ENCODE measurements around the gene PPP2R5C. TPM values are rescaled to one million over a fixed set of nuclear protein-coding genes. Genes with fewer than 3 reads are reported as not detected.

Gene PPP2R5C
- total and polyA plus RNA-seq, 11 donors = 99.4 to 248 (median 204) TPM

- Histone ChIP-seq H3K36me3 (peaks cover 0 to 10% (median 0%) of the 10 kb centered on the region in 9 donors), H3K27me3 (no peaks in the 10 kb centered on the region), H3K27ac (peak overlapping the region in 4 of 12 donors; percentile 13 to 68 (median 48)), H3K4me3 (no peak overlapping the region), H3K9me3 (no peaks in the 10 kb centered on the region), H3K4me1 (peaks cover 0 to 72% (median 58%) of the 10 kb centered on the region in 12 donors)
- ATAC-seq (no peak), DNase-seq (peak in 1 of 5 donors; percentile 51)
- no peak for TF ChIP-seq POLR2A (IDR thresholded peaks at IDR 0.05)
- WGBS, 4 donors = 59 to 70% (median 68%) methylated on average over 10 of the region's 10 CpGs
- intact Hi-C loops (cut with DNase I) = loop anchor here in 2 of 10 donors (10.0 kb wide), 2 partner anchors 71 to 141 kb away; no protein-coding TSS in a partner anchor
Observed at GRCh38 chr14:101845896-101846295, 84.4 kb downstream of the PPP2R5C start.

- TF ChIP-seq CTCF (IDR thresholded peaks at IDR 0.05) (no peak), POLR2A (IDR thresholded peaks at IDR 0.05) (no peak)
- Histone ChIP-seq H3K27ac (peak overlapping the region in 9 of 12 donors; percentile 31 to 75 (median 44)), H3K9me3 (no peaks in the 10 kb centered on the region), H3K36me3 (peaks cover 0 to 10% (median 0%) of the 10 kb centered on the region in 9 donors), H3K4me1 (peaks cover 2 to 92% (median 71%) of the 10 kb centered on the region in 12 donors), H3K4me3 (no peak overlapping the region), H3K27me3 (no peaks in the 10 kb centered on the region)
- ATAC-seq (peak in 3 of 4 donors; percentile 62 to 82 (median 77)), DNase-seq (peak in 2 of 5 donors; percentile 74 to 80)
- intact Hi-C loops (cut with DNase I) = loop anchor here in 2 of 10 donors (10.0 kb wide), 2 partner anchors 74 to 144 kb away; no protein-coding TSS in a partner anchor
- WGBS, 4 donors = 37 to 47% (median 39%) methylated on average over 10 of the region's 10 CpGs
Observed at GRCh38 chr14:101849125-101849524, 87.6 kb downstream of the PPP2R5C start.

GRCh38 chr14:101849640-101850039, 88.1 kb downstream of the PPP2R5C start:
- no peaks in the 10 kb centered on the region for H3K27me3 ChIP-seq
- DNase-seq (no peak), ATAC-seq (peak; percentile 37 to 70 (median 55))
- H3K4me3 ChIP-seq = no peak overlapping the region
- intact Hi-C loops (cut with DNase I) = loop anchor here in 2 of 10 donors (10.0 kb wide), 2 partner anchors 75 to 145 kb away; no protein-coding TSS in a partner anchor
- TF ChIP-seq POLR2A (IDR thresholded peaks at IDR 0.05) = no peak
- no peaks in the 10 kb centered on the region for H3K9me3 ChIP-seq
- H3K27ac ChIP-seq = peak overlapping the region in 10 of 12 donors; percentile 6 to 75 (median 42)
- peaks cover 6 to 92% (median 71%) of the 10 kb centered on the region in 12 donors for H3K4me1 ChIP-seq
- peaks cover 0 to 10% (median 0%) of the 10 kb centered on the region in 9 donors for H3K36me3 ChIP-seq
- 23 to 39% (median 34%) methylated on average over 3 of the region's 3 CpGs for WGBS, 4 donors

- no peak overlapping the region for H3K4me3 ChIP-seq
- peak overlapping the region in 3 of 12 donors; percentile 20 to 75 (median 68) for H3K27ac ChIP-seq
- WGBS, 4 donors = 82 to 93% (median 89%) methylated on average over 3 of the region's 3 CpGs
- H3K9me3 ChIP-seq = no peaks in the 10 kb centered on the region
- DNase-seq (no peak), ATAC-seq (no peak)
- no peak for TF ChIP-seq CTCF (IDR thresholded peaks at IDR 0.05)
- TF ChIP-seq POLR2A (IDR thresholded peaks at IDR 0.05) = no peak
- H3K36me3 ChIP-seq = peaks cover 0 to 2% (median 0%) of the 10 kb centered on the region in 9 donors
- peaks cover 6 to 92% (median 72%) of the 10 kb centered on the region in 12 donors for H3K4me1 ChIP-seq
- intact Hi-C loops (cut with DNase I) = no loop called here
- no peaks in the 10 kb centered on the region for H3K27me3 ChIP-seq
Observed at GRCh38 chr14:101851183-101851582, 89.7 kb downstream of the PPP2R5C start.

GRCh38 chr14:101851736-101852405, 90.4 kb downstream of the PPP2R5C start:
- 51 to 65% (median 56%) methylated on average over 7 of the region's 7 CpGs for WGBS, 4 donors
- intact Hi-C loops (cut with DNase I) = no loop called here
- H3K9me3 ChIP-seq = no peaks in the 10 kb centered on the region
- H3K4me1 ChIP-seq = peaks cover 6 to 92% (median 73%) of the 10 kb centered on the region in 12 donors
- H3K27ac ChIP-seq = peak overlapping the region in 6 of 12 donors; percentile 8 to 68 (median 28)
- H3K36me3 ChIP-seq = peaks cover 0 to 5% (median 2%) of the 10 kb centered on the region in 9 donors
- no peak for TF ChIP-seq CTCF (IDR thresholded peaks at IDR 0.05)
- no peak for TF ChIP-seq POLR2A (IDR thresholded peaks at IDR 0.05)
- DNase-seq = no peak
- H3K27me3 ChIP-seq = no peaks in the 10 kb centered on the region
- H3K4me3 ChIP-seq = no peak overlapping the region
- peak in 1 of 4 donors; percentile 29 for ATAC-seq
